SH-SY5Y (cell line): ENCODE results near the gene NCOA3.

Experiments used
- GATA2 ChIP-seq: IDR thresholded peaks from 2 replicates; pipeline ENCODE4 v1.6.1; 2011; ENCODE audit warnings: mild to moderate bottlenecking, low read depth, low read length
- GATA3 ChIP-seq: IDR thresholded peaks from 2 replicates; pipeline ENCODE4 v1.6.1; 2011; ENCODE audit warnings: low read depth, mild to moderate bottlenecking, low read length, moderate library complexity

The NCOA3 gene

GRCh38 chr20:47492284-47492683 is 9.4 kb upstream of the NCOA3 start:
- TF ChIP-seq GATA3 (no peak), GATA2 (no peak)

- no peak for TF ChIP-seq GATA2
- no peak for TF ChIP-seq GATA3
Observed at GRCh38 chr20:47493175-47493962, 8.3 kb upstream of the NCOA3 start.

GRCh38 chr20:47493963-47494293 is 7.8 kb upstream of the NCOA3 start:
- TF ChIP-seq GATA3 (no peak), GATA2 (no peak)

DNA sequence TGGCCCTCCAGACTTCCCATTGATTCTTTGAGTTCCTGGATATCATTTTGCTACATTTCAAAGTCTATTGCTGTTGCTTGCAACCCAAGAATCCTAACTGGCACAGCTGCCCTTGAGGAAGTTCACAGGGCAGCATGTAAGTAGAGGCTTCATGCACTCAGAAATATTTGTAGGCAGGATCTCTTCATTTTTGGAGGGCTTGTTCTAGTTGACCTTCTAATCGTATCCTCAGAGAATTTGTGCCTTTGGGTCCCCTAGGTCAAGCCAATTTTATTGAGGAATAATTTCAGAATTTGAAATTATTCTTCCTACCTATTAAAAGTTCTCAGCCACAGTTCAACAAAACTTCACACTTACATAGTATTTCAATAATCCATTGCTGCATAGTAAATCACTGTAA is 5.6 kb upstream of the NCOA3 start:
- no peak for TF ChIP-seq GATA3
- no peak for TF ChIP-seq GATA2

GRCh38 chr20:47498606-47499005 is 3.1 kb upstream of the NCOA3 start:
- TF ChIP-seq GATA2, result no peak
- no peak for TF ChIP-seq GATA3

DNA sequence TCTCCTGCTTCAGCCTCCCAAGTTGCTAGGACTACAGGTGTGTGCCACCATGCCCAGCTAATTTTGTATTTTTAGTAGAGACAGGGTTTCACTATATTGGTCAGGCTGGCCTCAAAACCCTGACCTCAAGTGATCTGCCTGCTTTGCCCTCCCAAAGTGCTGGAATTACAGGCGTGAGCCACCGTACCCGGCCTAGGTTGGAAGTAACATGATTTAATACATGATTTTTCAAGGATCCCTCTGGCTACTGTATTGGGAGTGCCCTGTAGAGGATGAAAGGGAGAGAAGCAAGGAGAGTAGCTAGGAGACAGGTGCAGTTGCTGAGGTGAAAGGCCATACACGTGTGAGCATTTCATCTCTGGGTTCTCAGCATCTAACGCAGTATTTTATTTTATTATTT is 2.6 kb upstream of the NCOA3 start:
- TF ChIP-seq GATA2 (no peak), GATA3 (no peak)

- TF ChIP-seq GATA2 (no peak), GATA3 (no peak)
Observed at GRCh38 chr20:47500554-47500953, 1.1 kb upstream of the NCOA3 start.

DNA sequence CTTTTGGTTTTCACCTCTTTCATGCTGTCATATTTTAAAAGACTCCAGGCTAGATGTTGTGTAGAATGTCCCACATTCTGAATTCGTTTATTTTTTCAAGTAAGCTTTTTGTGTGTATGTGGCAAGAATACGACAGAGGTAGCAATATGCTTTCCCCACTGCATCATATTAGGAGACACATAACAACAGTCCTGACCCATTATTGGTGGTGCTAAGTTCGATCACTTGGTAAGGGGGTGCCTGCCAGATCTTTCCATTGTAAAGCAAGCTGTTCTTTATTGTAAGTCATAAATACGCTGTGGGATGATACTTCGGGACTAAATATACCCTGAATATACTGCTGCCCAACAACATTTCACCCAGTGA is 588 bp upstream of the NCOA3 start:
- TF ChIP-seq GATA2 (no peak), GATA3 (no peak)

DNA sequence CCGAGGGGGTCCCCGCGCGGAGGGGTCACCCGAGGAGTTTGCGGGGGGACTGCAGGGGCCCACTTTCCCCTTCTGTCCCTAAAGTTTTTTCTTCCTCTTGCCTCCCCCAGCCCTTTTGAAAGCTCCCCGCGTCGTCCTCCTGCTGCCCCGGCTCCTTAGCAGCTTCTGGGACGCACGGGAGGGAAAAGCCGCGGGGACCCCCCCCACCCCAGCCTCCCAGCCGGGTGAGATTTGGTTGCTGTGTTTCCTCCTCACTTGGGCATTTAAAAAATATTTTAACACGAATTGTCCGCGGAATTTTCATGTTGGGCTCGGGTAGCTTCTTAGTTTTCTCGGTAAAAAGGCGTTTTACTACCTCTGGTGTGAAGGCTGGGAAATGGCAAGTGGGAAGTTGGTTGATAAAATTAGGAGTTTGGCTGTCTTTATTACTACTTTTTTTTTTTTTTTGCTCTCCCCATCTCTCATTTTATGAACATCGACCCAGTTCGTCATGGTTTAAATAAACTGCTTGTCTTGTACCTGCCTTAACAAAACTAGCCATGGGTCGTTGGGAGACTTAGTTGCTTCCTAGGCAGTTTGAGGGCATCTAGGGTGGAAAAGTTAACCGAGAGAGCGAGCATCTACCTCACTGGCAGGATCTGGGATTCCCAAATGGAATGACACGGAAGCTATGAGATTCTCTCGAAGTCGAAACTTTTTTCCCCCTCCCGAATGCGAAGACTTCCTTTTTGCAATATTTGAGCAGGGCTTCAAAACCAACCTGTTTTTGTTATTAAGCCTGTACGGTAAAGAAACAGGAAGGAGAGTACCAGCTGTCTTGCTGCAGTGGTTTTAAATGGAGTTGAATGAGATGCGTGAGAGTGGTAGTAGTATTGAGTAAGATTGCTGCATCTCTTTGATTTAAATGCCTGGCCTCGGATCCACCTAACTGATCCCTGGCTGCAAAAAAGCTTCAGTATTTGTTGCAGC is 868 bp downstream of the NCOA3 start:
- TF ChIP-seq GATA2 (no peak), GATA3 (no peak)

DNA sequence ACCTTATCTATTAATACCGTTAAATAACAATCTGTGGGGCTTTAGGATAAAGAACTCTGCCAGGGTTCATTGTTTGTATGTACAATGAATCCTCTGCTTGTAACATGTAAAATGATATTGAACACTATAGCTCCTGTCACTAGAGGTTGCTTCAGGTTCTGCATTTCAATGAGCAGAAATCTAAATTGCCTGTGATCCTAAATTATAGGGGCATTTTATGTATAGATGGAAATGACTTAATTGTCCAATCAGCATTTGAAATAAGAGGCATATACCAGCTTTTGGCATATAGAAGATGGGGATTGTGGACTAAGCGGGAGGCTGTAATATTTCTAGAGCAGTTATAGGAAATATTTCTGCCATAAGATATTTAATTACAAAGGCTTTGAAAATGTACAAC is 2.0 kb downstream of the NCOA3 start:
- TF ChIP-seq GATA2 (no peak), GATA3 (no peak)

DNA sequence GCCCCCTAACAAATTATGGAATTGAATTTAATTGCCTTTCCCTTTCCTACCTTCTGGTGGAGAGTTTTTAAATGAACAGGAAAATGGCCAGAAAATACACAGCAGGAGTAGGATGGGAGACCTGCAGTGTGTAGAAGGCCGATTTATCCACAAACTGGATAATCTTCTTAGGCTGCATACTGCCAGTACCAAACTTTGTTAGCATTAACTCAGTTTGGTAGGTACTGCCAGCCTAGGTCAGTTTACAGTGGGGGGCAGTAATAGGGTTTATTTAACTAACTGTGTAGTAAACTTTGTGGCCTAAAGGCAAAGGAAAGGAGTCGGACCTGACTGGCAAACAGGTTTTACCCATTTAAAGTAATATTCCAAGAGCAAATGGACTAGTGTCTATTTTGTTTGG is 4.6 kb downstream of the NCOA3 start:
- TF ChIP-seq GATA2, result no peak
- TF ChIP-seq GATA3, result no peak

GRCh38 chr20:47506850-47507249 is 5.2 kb downstream of the NCOA3 start:
- TF ChIP-seq GATA3 (no peak), GATA2 (no peak)

GRCh38 chr20:47508278-47508677 is 6.6 kb downstream of the NCOA3 start:
- TF ChIP-seq GATA3 (no peak), GATA2 (no peak)

DNA sequence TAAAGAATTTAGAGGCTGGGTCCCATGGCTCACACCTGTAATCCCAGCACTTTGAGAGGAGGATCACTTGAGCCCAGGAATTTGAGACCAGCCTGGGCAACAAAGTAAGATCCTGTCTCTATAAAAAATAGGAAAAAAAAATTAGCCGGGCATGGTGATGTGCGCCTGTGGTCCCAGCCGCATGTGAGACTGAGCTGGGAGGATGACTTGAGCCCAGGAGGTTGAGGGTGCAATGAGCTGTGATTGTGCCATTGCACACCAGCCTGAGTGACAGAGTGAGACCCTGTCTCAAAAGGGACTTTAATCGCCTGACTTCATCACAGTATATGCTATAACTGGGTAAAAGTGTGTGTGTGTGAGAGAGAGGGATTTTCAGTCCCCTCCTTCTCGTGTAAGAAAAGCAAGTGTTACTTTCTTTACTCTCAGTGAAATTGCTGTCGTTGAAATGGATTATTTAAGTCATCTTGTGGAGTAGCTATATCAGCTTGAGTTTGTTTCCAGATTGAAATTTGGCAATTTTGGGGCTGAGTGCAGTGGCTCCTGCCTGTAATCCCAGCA is 7.5 kb downstream of the NCOA3 start:
- TF ChIP-seq GATA3, result no peak
- TF ChIP-seq GATA2, result no peak

DNA sequence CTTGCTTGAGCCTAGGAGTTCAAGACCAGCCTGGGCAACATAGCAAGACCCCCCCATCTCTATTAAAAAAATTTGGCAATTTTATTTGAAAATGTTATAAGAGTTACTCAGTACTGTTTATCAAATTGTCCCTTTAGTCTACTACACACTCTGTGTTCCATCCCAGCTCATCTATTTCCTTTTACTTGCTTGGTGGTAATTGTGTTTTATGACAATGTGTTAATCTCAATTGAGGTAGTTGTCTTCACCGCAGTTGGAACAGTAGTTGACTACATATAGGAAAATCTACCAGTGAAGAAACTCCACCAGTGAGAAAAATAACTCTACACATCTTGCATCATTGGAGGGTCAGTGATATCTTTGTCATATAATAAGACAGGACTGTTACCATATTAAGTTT is 8.0 kb downstream of the NCOA3 start:
- no peak for TF ChIP-seq GATA3
- TF ChIP-seq GATA2, result no peak

- TF ChIP-seq GATA2 (no peak), GATA3 (no peak)
Observed at GRCh38 chr20:47515843-47516242, 14.2 kb downstream of the NCOA3 start.
